HepG2 (cell line): ENCODE results near the gene ANLN. TPM values are rescaled to one million over a fixed set of nuclear protein-coding genes. Genes with fewer than 3 reads are reported as not detected.
A peak's percentile ranks its signal among the peaks of the same experiment; 100 is the strongest.

Source experiments
- IRF2 ChIP-seq: IDR thresholded peaks from 2 replicates; pipeline ENCODE4 v1.6.1; 2018; ENCODE audit warnings: missing genetic modification reagents, missing compliant biosample characterization
- NR3C1 ChIP-seq: sonication (generic); formaldehyde crosslinking; IDR thresholded peaks from 2 replicates; pipeline ENCODE4 v1.4.0; 2020; ENCODE audit warnings: missing genetic modification reagents
- SATB2 ChIP-seq: sonication (generic); formaldehyde crosslinking; IDR thresholded peaks from 2 replicates; pipeline ENCODE4 v1.5.0; 2020; ENCODE audit warnings: missing genetic modification reagents
- SP2 ChIP-seq: sonication (generic); formaldehyde crosslinking; IDR thresholded peaks from 2 replicates; pipeline ENCODE4 v1.5.1; 2020; ENCODE audit warnings: mild to moderate bottlenecking, missing genetic modification reagents
- TRIM24 ChIP-seq: sonication (generic); formaldehyde crosslinking; IDR thresholded peaks from 2 replicates; pipeline ENCODE4 v1.8.0; 2022; ENCODE audit warnings: mild to moderate bottlenecking, missing genetic modification reagents
- ZBTB3 ChIP-seq: sonication (generic); formaldehyde crosslinking; IDR thresholded peaks from 2 replicates; pipeline ENCODE4 v1.4.0; 2020; ENCODE audit warnings: low read depth, mild to moderate bottlenecking, moderate library complexity, missing genetic modification reagents, borderline replicate concordance
- ZMYM2 ChIP-seq: sonication (generic); formaldehyde crosslinking; IDR thresholded peaks from 2 replicates; pipeline ENCODE4 v1.8.0; 2022; ENCODE audit warnings: mild to moderate bottlenecking, missing genetic modification reagents
- ZNF251 ChIP-seq: sonication (generic); formaldehyde crosslinking; IDR thresholded peaks from 2 replicates; pipeline ENCODE4 v1.9.0; 2021; ENCODE audit warnings: mild to moderate bottlenecking, missing genetic modification reagents
- ZNF3 ChIP-seq: IDR thresholded peaks from 2 replicates; pipeline ENCODE4 v1.7.0; 2017; ENCODE audit warnings: inconsistent platforms
- ZNF34 ChIP-seq: sonication (generic); formaldehyde crosslinking; IDR thresholded peaks from 2 replicates; pipeline ENCODE4 v1.4.0; 2020; ENCODE audit warnings: mild to moderate bottlenecking, missing genetic modification reagents, borderline replicate concordance
- ZNF709 ChIP-seq: sonication (generic); formaldehyde crosslinking; IDR thresholded peaks from 2 replicates; pipeline ENCODE4 v1.5.0; 2020; ENCODE audit warnings: mild to moderate bottlenecking, missing genetic modification reagents
- polyA plus RNA-seq, 8 experiments: library from polyadenylated mRNA; depleted of rRNA in 3 of 8; stranded (reverse) in 7 of 8; unstranded in 1 of 8; fragments of >200 nt; fragmentation: Illumina TruSeq in 4 of 8; extraction: Trizol in 4 of 8; gene quantifications; 2 replicates each; pipeline versions ENCODE4 v1.2.1 to v1.2.3, GENCODE V29; 2011 to 2016; ENCODE audit warnings: low read depth in 4 of 8, missing spikeins in 1 of 8, mixed read lengths in 1 of 8; ENCODE audit not compliant: insufficient read depth in 1 of 8
- total RNA-seq, 5 experiments: library from RNA; depleted of rRNA; stranded (reverse); fragments of >200 nt; fragmentation: Illumina TruSeq; extraction: Trizol; gene quantifications; 2 replicates each; pipeline ENCODE4 v1.2.3, GENCODE V29; 2016; ENCODE audit warnings: low read depth in 1 of 5
- TF ChIP-seq, protein P1 (sequence below): sonication (generic); formaldehyde crosslinking; IDR thresholded peaks from 2 replicates; pipeline ENCODE4 v1.4.0; 2020; ENCODE audit warnings: mild to moderate bottlenecking, missing genetic modification reagents
- TF ChIP-seq, protein P2 (sequence below): sonication (generic); formaldehyde crosslinking; IDR thresholded peaks from 2 replicates; pipeline ENCODE4 v1.4.0; 2020; ENCODE audit warnings: missing genetic modification reagents
- TF ChIP-seq, protein P3 (sequence below): sonication (generic); formaldehyde crosslinking; IDR thresholded peaks from 2 replicates; pipeline ENCODE4 v1.4.0; 2020; ENCODE audit warnings: missing genetic modification reagents
- TF ChIP-seq, protein P4 (sequence below): IDR thresholded peaks from 2 replicates; pipeline ENCODE4 v1.6.1; 2016; ENCODE audit warnings: low read depth
- TF ChIP-seq, protein P5 (sequence below): sonication (generic); formaldehyde crosslinking; conservative IDR thresholded peaks from 2 replicates; pipeline ENCODE4 v1.5.0; 2020; ENCODE audit warnings: missing genetic modification reagents

Gene ANLN
- total and polyA plus RNA-seq, 2 of the 13 experiments (the other 11 are each of a cell fraction or from before 2014, with no cell fraction given), result 20.0 to 72.0 TPM

DNA sequence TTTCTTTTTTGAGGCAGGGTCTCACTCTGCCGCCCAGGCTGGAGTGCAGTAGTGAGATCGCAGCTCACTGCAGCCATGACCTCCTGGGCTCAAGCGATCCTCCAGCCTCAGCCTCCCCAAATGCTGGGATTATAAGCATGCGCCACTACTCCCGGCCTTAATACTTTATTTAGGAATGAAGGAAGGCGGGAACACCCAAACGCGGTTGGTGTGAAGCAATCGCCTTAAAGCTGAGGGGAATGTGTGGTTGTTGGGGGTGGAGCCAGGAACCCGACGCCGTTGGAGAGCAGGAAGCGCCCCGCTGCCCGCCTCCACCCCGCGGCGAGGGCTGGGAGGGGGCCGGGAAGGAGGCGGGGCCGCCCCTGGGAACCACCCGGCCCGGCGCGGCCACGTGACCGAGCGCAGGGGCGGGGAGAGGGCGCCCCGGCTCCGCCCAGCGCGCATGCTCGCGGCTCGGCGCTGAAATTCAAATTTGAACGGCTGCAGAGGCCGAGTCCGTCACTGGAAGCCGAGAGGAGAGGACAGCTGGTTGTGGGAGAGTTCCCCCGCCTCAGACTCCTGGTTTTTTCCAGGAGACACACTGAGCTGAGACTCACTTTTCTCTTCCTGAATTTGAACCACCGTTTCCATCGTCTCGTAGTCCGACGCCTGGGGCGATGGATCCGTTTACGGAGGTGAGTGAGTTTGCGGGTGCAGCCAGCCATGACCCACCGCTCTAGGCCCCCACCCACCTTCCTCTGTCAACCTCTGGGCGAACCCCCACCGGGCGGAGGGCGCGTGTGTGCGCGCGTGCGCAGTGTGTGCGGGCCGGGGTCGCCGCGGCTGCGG is at the start of gene ANLN (continued):
- TF ChIP-seq, protein P1, sequence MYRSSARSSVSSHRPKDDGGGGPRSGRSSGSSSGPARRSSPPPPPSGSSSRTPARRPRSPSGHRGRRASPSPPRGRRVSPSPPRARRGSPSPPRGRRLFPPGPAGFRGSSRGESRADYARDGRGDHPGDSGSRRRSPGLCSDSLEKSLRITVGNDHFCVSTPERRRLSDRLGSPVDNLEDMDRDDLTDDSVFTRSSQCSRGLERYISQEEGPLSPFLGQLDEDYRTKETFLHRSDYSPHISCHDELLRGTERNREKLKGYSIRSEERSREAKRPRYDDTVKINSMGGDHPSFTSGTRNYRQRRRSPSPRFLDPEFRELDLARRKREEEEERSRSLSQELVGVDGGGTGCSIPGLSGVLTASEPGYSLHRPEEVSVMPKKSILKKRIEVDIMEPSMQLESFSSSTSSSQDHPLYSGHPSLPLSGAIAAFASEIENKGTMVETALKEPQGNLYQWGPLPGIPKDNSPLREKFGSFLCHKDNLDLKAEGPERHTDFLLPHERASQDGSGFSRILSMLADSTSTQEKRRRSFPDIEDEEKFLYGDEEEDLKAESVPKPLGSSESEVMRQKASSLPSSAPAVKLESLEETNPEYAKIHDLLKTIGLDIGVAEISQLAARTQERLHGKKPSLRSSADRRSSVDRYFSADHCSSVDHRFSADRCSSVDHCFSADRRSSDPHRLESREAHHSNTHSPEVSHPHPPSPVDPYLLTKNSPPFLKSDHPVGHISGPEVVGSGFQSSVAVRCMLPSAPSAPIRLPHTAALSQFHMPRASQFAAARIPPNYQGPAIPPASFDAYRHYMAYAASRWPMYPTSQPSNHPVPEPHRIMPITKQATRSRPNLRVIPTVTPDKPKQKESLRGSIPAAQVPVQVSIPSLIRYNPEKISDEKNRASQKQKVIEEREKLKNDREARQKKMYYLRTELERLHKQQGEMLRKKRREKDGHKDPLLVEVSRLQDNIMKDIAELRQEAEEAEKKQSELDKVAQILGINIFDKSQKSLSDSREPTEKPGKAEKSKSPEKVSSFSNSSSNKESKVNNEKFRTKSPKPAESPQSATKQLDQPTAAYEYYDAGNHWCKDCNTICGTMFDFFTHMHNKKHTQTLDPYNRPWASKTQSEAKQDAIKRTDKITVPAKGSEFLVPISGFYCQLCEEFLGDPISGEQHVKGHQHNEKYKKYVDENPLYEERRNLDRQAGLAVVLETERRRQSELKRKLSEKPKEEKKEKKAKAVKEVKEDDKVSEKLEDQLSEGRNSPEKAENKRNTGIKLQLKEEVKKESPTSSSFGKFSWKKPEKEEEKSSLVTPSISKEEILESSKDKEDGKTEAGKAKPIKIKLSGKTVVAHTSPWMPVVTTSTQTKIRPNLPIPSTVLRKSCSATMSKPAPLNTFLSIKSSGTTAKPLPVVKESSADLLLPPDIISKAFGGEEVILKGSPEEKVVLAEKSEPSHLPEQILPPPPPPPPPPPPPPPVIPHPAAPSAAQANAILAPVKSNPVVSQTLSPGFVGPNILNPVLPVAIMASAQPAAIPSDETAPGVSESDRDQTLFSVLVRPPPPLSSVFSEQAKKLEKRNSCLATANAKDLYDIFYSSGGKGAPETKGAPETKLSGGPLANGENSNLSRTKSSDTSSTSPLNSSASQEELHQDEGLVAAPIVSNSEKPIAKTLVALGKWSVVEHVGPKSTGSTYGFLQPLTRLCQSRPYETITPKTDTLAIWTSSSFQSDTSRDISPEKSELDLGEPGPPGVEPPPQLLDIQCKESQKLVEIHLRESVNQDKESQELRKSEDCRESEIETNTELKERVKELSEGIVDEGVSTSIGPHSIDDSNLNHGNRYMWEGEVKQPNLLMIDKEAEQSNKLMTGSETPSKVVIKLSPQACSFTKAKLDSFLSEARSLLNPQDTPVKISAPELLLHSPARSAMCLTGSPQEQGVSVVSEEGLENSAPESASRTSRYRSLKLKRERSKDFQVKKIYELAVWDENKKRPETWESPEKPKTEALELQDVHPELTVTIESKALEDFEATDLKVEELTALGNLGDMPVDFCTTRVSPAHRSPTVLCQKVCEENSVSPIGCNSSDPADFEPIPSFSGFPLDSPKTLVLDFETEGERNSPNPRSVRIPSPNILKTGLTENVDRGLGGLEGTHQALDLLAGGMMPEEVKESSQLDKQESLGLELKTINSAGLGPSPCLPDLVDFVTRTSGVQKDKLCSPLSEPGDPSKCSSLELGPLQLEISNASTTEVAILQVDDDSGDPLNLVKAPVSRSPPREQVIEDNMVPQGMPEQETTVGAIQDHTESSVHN (CRISPR knock-in tag), result no peak
- TF ChIP-seq IRF2 (CRISPR knock-in tag) (no peak; the same call in 1 of the 2 replicates), SP2 (CRISPR knock-in tag) (no peak), ZBTB3 (CRISPR knock-in tag) (peak; percentile 89; the same call in 1 of the 2 replicates), NR3C1 (no peak), ZNF709 (CRISPR knock-in tag) (no peak), ZMYM2 (CRISPR knock-in tag) (peak; percentile 14), ZNF34 (no peak), ZNF3 (no peak), SATB2 (CRISPR knock-in tag) (no peak), ZNF251 (CRISPR knock-in tag) (no peak), TRIM24 (no peak)
- TF ChIP-seq, protein P2, sequence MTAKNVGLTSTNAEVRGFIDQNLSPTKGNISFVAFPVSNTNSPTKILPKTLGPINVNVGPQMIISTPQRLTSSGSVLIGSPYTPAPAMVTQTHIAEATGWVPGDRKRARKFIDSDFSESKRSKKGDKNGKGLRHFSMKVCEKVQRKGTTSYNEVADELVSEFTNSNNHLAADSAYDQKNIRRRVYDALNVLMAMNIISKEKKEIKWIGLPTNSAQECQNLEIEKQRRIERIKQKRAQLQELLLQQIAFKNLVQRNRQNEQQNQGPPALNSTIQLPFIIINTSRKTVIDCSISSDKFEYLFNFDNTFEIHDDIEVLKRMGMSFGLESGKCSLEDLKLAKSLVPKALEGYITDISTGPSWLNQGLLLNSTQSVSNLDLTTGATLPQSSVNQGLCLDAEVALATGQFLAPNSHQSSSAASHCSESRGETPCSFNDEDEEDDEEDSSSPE (CRISPR knock-in tag), result peak; percentile 98
- TF ChIP-seq, protein P3, sequence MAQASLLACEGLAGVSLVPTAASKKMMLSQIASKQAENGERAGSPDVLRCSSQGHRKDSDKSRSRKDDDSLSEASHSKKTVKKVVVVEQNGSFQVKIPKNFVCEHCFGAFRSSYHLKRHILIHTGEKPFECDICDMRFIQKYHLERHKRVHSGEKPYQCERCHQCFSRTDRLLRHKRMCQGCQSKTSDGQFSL (CRISPR knock-in tag), result no peak
- TF ChIP-seq, protein P4, sequence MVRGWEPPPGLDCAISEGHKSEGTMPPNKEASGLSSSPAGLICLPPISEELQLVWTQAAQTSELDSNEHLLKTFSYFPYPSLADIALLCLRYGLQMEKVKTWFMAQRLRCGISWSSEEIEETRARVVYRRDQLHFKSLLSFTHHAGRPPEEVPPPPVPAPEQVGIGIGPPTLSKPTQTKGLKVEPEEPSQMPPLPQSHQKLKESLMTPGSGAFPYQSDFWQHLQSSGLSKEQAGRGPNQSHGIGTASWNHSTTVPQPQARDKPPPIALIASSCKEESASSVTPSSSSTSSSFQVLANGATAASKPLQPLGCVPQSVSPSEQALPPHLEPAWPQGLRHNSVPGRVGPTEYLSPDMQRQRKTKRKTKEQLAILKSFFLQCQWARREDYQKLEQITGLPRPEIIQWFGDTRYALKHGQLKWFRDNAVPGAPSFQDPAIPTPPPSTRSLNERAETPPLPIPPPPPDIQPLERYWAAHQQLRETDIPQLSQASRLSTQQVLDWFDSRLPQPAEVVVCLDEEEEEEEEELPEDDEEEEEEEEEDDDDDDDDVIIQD, result no peak
- TF ChIP-seq, protein P5, sequence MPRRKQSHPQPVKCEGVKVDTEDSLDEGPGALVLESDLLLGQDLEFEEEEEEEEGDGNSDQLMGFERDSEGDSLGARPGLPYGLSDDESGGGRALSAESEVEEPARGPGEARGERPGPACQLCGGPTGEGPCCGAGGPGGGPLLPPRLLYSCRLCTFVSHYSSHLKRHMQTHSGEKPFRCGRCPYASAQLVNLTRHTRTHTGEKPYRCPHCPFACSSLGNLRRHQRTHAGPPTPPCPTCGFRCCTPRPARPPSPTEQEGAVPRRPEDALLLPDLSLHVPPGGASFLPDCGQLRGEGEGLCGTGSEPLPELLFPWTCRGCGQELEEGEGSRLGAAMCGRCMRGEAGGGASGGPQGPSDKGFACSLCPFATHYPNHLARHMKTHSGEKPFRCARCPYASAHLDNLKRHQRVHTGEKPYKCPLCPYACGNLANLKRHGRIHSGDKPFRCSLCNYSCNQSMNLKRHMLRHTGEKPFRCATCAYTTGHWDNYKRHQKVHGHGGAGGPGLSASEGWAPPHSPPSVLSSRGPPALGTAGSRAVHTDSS (CRISPR knock-in tag), result no peak
